Germinal center (tissue), 1 donor: ENCODE measurements around the gene ARID2.

Experiments used
- DNase-seq: peaks from one replicate; pipeline ENCODE4 v3.0.0; 2012; ENCODE audit warnings: mixed read lengths, low spot score

Gene ARID2

DNA sequence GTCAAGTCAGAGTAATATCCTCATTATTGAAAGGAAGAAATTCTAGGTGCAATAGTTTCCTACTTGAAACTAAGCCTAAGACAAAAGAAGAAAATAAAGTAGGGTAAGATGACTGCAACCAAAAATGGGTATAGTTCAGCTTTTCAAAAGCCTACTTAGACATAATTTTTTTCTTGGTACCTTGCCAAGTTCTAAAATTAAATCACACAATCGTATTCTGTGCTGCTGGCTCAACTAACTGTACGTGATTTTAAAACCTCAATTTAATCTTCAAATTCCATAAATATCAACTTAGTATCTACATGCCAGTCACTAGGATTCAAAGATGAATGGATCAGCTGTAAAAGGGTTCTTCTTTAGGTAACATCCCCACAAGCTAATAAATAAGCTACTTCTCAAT, 204.0 kb downstream of the ARID2 start:
- DNase-seq = no peak

DNA sequence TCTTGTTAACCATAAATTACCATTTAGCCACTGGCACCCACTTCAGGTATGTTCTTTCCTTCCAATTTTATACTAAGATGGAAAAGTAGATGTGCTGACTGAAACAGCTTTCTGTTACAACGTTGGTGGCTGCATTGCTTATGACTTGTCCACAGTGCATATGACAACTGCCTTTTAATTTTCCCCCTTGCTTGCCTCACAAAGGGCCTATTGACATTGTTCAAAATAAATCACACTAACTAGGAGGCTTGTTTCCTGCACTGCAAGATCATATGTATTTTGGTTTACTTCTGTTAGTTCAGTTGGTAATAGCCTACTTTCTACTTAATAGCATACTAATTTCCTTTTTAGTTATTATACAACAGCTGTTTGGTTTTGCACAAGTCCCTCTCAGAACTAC, 205.4 kb downstream of the ARID2 start:
- DNase-seq = no peak

DNA sequence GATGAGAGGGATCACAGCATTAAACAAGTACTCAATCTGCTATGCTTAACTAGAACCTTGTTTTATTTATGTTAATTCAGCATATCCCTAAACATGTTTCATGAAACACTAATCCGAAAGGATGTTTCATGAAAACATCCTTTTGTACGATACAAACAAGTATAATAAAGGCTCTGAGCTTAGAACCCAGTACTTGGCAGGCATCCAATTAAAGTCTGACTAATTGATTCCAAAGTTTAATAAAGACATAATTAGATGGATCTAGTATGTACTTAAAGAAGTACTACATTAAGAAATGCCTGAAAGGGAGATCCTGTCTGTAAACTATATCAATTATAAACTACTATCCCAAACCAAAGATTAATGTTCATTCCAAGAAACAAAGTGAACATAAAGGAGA, 209.1 kb downstream of the ARID2 start:
- no peak for DNase-seq

DNA sequence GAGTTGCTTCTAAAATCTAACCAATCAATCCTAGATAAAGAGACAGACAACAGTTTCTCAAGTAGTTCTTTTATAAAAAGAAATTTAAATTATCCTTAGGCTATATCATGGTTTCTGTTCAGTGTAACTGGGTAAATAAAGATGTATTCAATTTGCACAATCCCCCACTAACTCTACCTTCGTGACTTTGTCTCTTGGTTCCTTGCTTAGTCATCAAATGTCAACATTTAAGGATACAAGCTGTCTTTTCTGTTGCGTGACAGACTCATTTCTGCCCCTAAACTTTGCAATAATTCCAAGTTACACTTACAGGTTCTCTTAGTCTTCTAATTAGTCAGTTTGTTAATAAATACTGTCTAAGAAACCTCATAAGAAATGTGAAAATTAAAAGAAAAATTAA, 210.3 kb downstream of the ARID2 start:
- DNase-seq = no peak

DNA sequence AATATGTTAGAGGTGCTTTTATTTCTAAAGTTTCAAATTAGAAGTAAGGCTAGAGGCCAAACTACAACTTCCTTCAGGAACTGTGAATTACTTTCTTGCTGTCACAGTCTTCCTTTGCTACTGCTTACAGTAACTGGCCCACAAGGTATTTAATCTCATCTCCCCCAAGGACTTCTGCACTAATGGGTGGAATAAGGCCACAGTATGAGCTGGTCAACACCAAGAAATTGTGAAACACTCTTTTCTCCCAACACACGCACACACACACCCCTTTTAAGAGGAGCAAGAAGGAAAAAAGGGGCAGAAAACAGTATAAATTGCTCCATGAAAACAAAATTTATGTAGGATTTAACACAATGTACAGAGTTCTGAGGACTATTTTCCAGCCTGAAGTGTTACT, 215.3 kb downstream of the ARID2 start:
- no peak for DNase-seq

DNA sequence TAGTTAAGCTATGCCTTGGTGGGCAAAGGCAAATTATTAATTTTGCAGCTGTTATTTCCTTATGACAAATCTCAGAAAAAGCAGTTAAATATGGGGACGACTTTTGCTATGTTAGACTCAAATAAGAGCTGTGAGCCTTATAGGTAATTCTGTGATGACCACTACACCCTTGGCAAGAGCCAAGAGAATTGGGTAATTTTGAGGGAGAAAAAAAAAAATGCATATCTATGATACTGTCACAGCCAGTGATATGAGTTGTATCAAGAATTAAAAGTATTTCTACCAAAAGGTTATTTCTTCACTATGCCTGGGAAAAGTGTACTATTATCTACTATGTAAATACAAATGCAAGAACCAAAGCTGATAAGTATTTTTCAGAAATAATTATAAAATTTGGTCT, 216.9 kb downstream of the ARID2 start:
- no peak for DNase-seq

DNA sequence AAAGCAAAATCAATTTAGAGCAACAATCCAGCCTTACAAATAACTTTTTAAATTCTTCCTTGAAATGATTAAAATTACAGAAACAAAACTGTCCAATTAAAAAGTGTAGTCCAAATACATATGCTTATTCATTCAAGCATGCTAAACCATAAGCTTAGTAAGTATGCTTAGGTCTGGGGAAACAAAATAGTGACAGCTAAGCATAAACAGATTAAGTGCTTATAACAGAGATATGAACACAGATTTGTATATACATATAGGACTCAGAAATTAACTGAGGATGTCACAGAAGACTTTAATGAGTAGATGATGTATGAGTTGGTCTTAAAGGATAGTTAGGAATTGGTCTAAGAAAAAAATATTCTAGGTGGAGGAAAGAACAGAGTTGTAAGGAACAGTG, 219.0 kb downstream of the ARID2 start:
- DNase-seq = no peak
